ENCODE results near the gene ASPDH.

DNA sequence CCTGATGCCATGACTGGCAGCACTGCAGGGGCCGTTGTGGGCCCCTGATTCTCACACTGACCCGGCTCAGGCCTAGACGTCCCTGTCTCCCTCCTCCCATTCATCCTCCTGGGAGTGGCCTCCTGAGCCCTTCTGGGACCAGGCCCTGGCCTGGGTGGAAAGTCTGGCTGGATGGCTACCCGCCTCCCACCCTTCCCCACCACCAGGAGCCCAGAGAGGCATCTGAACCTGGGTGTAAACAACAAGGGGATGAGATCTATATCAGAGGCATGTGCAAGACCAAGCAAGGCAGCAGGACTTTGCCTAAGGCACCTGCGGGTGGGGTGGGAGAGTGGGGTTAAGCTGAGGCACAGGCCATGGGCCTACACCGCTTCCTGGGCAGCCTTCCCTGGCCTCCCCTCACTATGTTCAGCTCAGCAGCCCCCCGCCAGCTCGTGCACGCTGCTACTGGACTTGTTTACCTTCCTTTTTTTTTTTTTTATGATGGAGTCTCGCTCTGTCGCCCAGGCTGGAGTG is 22.0 kb upstream of the ASPDH start:
- TF ChIP-seq SPI1 (IDR thresholded peaks at IDR 0.05; ENCODE audit: low read depth, low read length) (no peak), POLR2A (IDR thresholded peaks at IDR 0.05; ENCODE audit: low read depth, low read length) (no peak), POU2F2 (IDR thresholded peaks at IDR 0.05; ENCODE audit: low read depth, low read length) (no peak), TAF1 (IDR thresholded peaks at IDR 0.05; ENCODE audit: low read depth, low read length) (no peak), POLR2AphosphoS5 (IDR thresholded peaks at IDR 0.05; ENCODE audit: low read depth, low read length) (no peak)

Measured in GM12891 (cell line).